HCT116 (cell line): Measurements from ENCODE around the gene KCNQ1OT1. TPM values are rescaled to one million over a fixed set of nuclear protein-coding genes. Genes with fewer than 3 reads are reported as not detected.

Source experiments
- ATAC-seq: fragments of 200-7000 bp; cut with Tn5 transposase; 2 replicates; pipeline ENCODE4 v1.9.1; 2020; ENCODE audit warnings: mild to moderate bottlenecking, moderate library complexity
- BruUV-seq: library from RNA; stranded (reverse); fragments of 400-500 nt; replicated peaks from 2 replicates; lab custom pipeline; 2021; lab: Mats Ljungman, UMichigan
- CTCF ChIA-PET: fragments of 300-600 bp; sonication (Branson Sonifier 250); formaldehyde crosslinking; loops from one replicate; lab custom pipeline; 2021; ENCODE audit warnings: antibody characterized with exemption; lab: Charles Lee
- POLR2A ChIA-PET: fragments of 300-600, 350-600 bp; sonication (Branson Sonifier 250); formaldehyde crosslinking; loops from one replicate; lab custom pipeline; 2021; ENCODE audit warnings: antibody characterized with exemption; lab: Charles Lee
- RAD21 ChIA-PET, 2 experiments: fragments of 300-600 bp; sonication (Branson Sonifier 250); formaldehyde crosslinking; loops; one replicate each; lab custom pipeline; 2023; ENCODE audit warnings: low total read pairs in 2 of 2; ENCODE audit not compliant: uncharacterized antibody in 2 of 2, unreplicated experiment in 2 of 2, low non-redundant PET in 1 of 2; lab: Charles Lee
- DNase-seq: peaks from one replicate; pipeline ENCODE4 v3.0.0-alpha.2; 2010; ENCODE audit warnings: low read depth, low spot score
- H2AFZ ChIP-seq: fragments of 200-600 bp; shearing (Covaris generic), sonication (generic); 2 replicates; pipeline ENCODE4 v1.6.1; 2017; ENCODE audit warnings: low read depth, mixed run types, mixed read lengths, antibody characterized with exemption, low read length; ENCODE audit not compliant: poor library complexity, severe bottlenecking
- H3K27ac ChIP-seq: 2 replicates; pipeline ENCODE4 v1.5.1; 2012; ENCODE audit warnings: low read depth, low read length
- H3K27me3 ChIP-seq: fragments of 200-600 bp; sonication (generic); 2 replicates; pipeline ENCODE4 v1.6.1; 2016; ENCODE audit warnings: mixed run types, low read length, mixed read lengths; ENCODE audit not compliant: insufficient read depth
- H3K36me3 ChIP-seq, 2 experiments: fragments of 200-500 bp in 1 of 2; fragments of 200-600 bp in 1 of 2; sonication (Bioruptor generic) in 1 of 2; sonication (generic) in 1 of 2; 2 replicates each; pipeline versions ENCODE4 v1.5.1 to v1.6.1; 2014 to 2016; ENCODE audit warnings: low read length in 2 of 2, inconsistent platforms in 1 of 2, mixed read lengths in 1 of 2, mixed run types in 1 of 2; ENCODE audit not compliant: insufficient read depth in 2 of 2, control insufficient read depth in 1 of 2
- H3K4me1 ChIP-seq, 2 experiments: fragments of 200-600 bp in 1 of 2; sonication (generic) in 1 of 2; 2 replicates each; pipeline versions ENCODE4 v1.5.1 to v1.6.1; 2012 to 2017; ENCODE audit warnings: low read length in 2 of 2, inconsistent platforms in 1 of 2, mild to moderate bottlenecking in 1 of 2, mixed read lengths in 1 of 2, mixed run types in 1 of 2, moderate library complexity in 1 of 2; ENCODE audit not compliant: insufficient read depth in 2 of 2, control insufficient read depth in 1 of 2
- H3K4me2 ChIP-seq: fragments of 200-600 bp; sonication (generic); 2 replicates; pipeline ENCODE4 v1.6.1; 2017; ENCODE audit warnings: mixed run types, low read length, mixed read lengths
- H3K4me3 ChIP-seq, 2 experiments: fragments of 200-600 bp in 1 of 2; sonication (generic) in 1 of 2; replicated peaks in 1 of 2; 2 replicates each; pipeline ENCODE4 v1.5.1; 2011 to 2016; ENCODE audit warnings: low read length in 2 of 2, control low read depth in 1 of 2, low read depth in 1 of 2, mild to moderate bottlenecking in 1 of 2, mixed read lengths in 1 of 2, mixed run types in 1 of 2
- H3K79me2 ChIP-seq: fragments of 200-600 bp; sonication (generic); 2 replicates; pipeline ENCODE4 v1.6.1; 2017; ENCODE audit warnings: mild to moderate bottlenecking, mixed run types, low read length, moderate library complexity, mixed read lengths; ENCODE audit not compliant: insufficient read depth
- H3K9ac ChIP-seq: fragments of 200-600 bp; sonication (generic); 2 replicates; pipeline ENCODE4 v1.6.1; 2016; ENCODE audit warnings: low read length, mixed read lengths
- H3K9me2 ChIP-seq: fragments of 200-600 bp; sonication (generic), shearing (Covaris generic); 2 replicates; pipeline ENCODE4 v1.6.1; 2017; ENCODE audit warnings: mixed run types, mild to moderate bottlenecking, moderate library complexity; ENCODE audit not compliant: insufficient read depth
- H3K9me3 ChIP-seq, 2 experiments: fragments of 200-500 bp in 1 of 2; fragments of 200-600 bp in 1 of 2; sonication (Bioruptor generic) in 1 of 2; sonication (generic) in 1 of 2; 2 replicates each; pipeline ENCODE4 v1.6.1; 2014 to 2017; ENCODE audit warnings: low read length in 2 of 2, mixed read lengths in 2 of 2, inconsistent platforms in 1 of 2, low read depth in 1 of 2, mild to moderate bottlenecking in 1 of 2, mixed run types in 1 of 2, moderate library complexity in 1 of 2; ENCODE audit not compliant: control insufficient read depth in 1 of 2, insufficient read depth in 1 of 2
- H4K20me1 ChIP-seq: fragments of 200-600 bp; sonication (generic), shearing (Covaris generic); 2 replicates; pipeline ENCODE4 v1.6.1; 2017; ENCODE audit warnings: mixed run types, mild to moderate bottlenecking, moderate library complexity; ENCODE audit not compliant: insufficient read depth
- CBX3 ChIP-seq: IDR thresholded peaks from 2 replicates; pipeline ENCODE4 v1.6.1; 2012; ENCODE audit warnings: low read depth
- CEBPB ChIP-seq: IDR thresholded peaks from 2 replicates; pipeline ENCODE4 v1.6.1; 2012; ENCODE audit warnings: low read depth
- ELF1 ChIP-seq: IDR thresholded peaks from 2 replicates; pipeline ENCODE4 v1.6.1; 2012; ENCODE audit warnings: low read depth, borderline replicate concordance
- EZH2 ChIP-seq: fragments of 200-600 bp; sonication (generic); IDR thresholded peaks from 2 replicates; pipeline ENCODE4 v1.6.1; 2017; ENCODE audit warnings: antibody characterized with exemption, mixed run types
- FOSL1 ChIP-seq: IDR thresholded peaks from 2 replicates; pipeline ENCODE4 v1.6.1; 2012; ENCODE audit warnings: low read depth
- JUND ChIP-seq: IDR thresholded peaks from 2 replicates; pipeline ENCODE4 v1.6.1; 2012
- MAX ChIP-seq: IDR thresholded peaks from 2 replicates; pipeline ENCODE4 v1.6.1; 2012
- POLR2A ChIP-seq: IDR thresholded peaks from 2 replicates; pipeline ENCODE4 v1.7.0; 2011; ENCODE audit warnings: borderline replicate concordance; ENCODE audit not compliant: insufficient read depth, insufficient read length; ENCODE audit errors: extremely low read depth
- REST ChIP-seq: IDR thresholded peaks from 2 replicates; pipeline ENCODE4 v1.6.1; 2012; ENCODE audit warnings: low read depth
- SIN3A ChIP-seq: IDR thresholded peaks from 2 replicates; pipeline ENCODE4 v1.6.1; 2012; ENCODE audit warnings: low read depth
- SP1 ChIP-seq: IDR thresholded peaks from 2 replicates; pipeline ENCODE4 v1.6.1; 2012; ENCODE audit warnings: low read depth
- SRF ChIP-seq: IDR thresholded peaks from 2 replicates; pipeline ENCODE4 v1.6.1; 2012; ENCODE audit warnings: low read depth
- TCF7L2 ChIP-seq: IDR thresholded peaks from 2 replicates; pipeline ENCODE4 v1.7.0; 2011; ENCODE audit warnings: borderline replicate concordance, inconsistent platforms; ENCODE audit not compliant: insufficient read depth, insufficient read length; ENCODE audit errors: extremely low read depth
- ZBTB33 ChIP-seq: IDR thresholded peaks from 2 replicates; pipeline ENCODE4 v1.6.1; 2011; ENCODE audit warnings: mild to moderate bottlenecking, low read length, moderate library complexity; ENCODE audit not compliant: insufficient replicate concordance; ENCODE audit errors: extremely low read depth
- ZNF274 ChIP-seq: fragments of 200-500 bp; sonication (Bioruptor generic); IDR thresholded peaks from 2 replicates; pipeline ENCODE4 v1.6.1; 2014; ENCODE audit warnings: mild to moderate bottlenecking, low read depth, low read length, inconsistent platforms
- intact Hi-C: fragments of 100-400 bp; cut with micrococcal nuclease; formaldehyde crosslinking; loops from 2 replicates; pipeline ENCODE4 v1.10.0; 2022
- total RNA-seq: library from RNA; stranded (reverse); gene quantifications from one replicate; pipeline ENCODE4 v1.2.1, GENCODE V29; 2021; ENCODE audit not compliant: unreplicated experiment
- TF ChIP-seq, protein P1 (sequence below): IDR thresholded peaks from 2 replicates; pipeline ENCODE4 v1.6.1; 2012

KCNQ1OT1 gene
- total RNA-seq, 1 experiment from 2014 or later, result 1.1 TPM

GRCh38 chr11:2564588-2565425 lies 135.0 kb downstream of the KCNQ1OT1 start:
- H3K4me2 ChIP-seq, result no peak overlapping the region
- intact Hi-C loops, result no loop called here
- H3K27me3 ChIP-seq, result no peaks in the 10 kb centered on the region
- no peak overlapping the region for H2AFZ ChIP-seq
- H3K9ac ChIP-seq, result no peak overlapping the region
- H3K79me2 ChIP-seq, result no peaks in the 10 kb centered on the region
- BruUV-seq, result no TSS peak
- H3K9me3 ChIP-seq, result no peaks in the 10 kb centered on the region
- ATAC-seq (no peak), DNase-seq (no peak)
- ChIA-PET RAD21 (no interaction called here), CTCF (no interaction called here), POLR2A (no interaction called here)
- H3K9me2 ChIP-seq, result no peaks in the 10 kb centered on the region
- no peaks in the 10 kb centered on the region for H3K36me3 ChIP-seq
- no peaks in the 10 kb centered on the region; a peak in 1 of 4 replicates for H3K4me1 ChIP-seq
- H3K4me3 ChIP-seq, result no peak overlapping the region
- H4K20me1 ChIP-seq, result no peaks in the 10 kb centered on the region
- H3K27ac ChIP-seq, result no peak overlapping the region
- no peak for TF ChIP-seq SP1
- no peak for TF ChIP-seq SIN3A
- TF ChIP-seq REST, result no peak
- TF ChIP-seq POLR2A, result no peak
- no peak for TF ChIP-seq SRF
- no peak for TF ChIP-seq ZBTB33
- TF ChIP-seq FOSL1, result no peak
- TF ChIP-seq, protein P1, sequence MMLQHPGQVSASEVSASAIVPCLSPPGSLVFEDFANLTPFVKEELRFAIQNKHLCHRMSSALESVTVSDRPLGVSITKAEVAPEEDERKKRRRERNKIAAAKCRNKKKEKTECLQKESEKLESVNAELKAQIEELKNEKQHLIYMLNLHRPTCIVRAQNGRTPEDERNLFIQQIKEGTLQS, result no peak
- no peak for TF ChIP-seq CEBPB
- TF ChIP-seq ZNF274, result no peak
- TF ChIP-seq JUND, result no peak
- no peak for TF ChIP-seq CBX3
- no peak for TF ChIP-seq TCF7L2
- no peak for TF ChIP-seq MAX
- TF ChIP-seq ELF1, result no peak
- TF ChIP-seq EZH2, result no peak
